NT2/D1 (cell line): Measurements from ENCODE around the gene HOXA10.

Experiments used
- SUZ12 ChIP-seq: IDR thresholded peaks from 2 replicates; pipeline ENCODE4 v1.6.1; 2011; ENCODE audit not compliant: insufficient read length, insufficient read depth; ENCODE audit errors: extremely low read depth
- YY1 ChIP-seq: IDR thresholded peaks from 2 replicates; pipeline ENCODE4 v1.6.1; 2011; ENCODE audit not compliant: insufficient read length, insufficient read depth

GRCh38 chr7:27207348-27207985 is 33.3 kb upstream of the HOXA10 start:
- TF ChIP-seq YY1 (no peak), SUZ12 (no peak)
